A549 (cell line): Measurements from ENCODE around the gene GALT. TPM values are rescaled to one million over a fixed set of nuclear protein-coding genes. Genes with fewer than 3 reads are reported as not detected.

Source experiments
- ATAC-seq, 2 experiments: fragments of 200-7000 bp in 1 of 2; fragments of >200 bp in 1 of 2; cut with Nextera tagmentation in 1 of 2; cut with Tn5 transposase in 1 of 2; 3 replicates each; pipeline versions ENCODE4 v1.8.0 to v1.9.1; 2018 to 2020; ENCODE audit warnings: mild to moderate bottlenecking in 1 of 2, moderate library complexity in 1 of 2
- CTCF ChIA-PET: fragments of 300-600 bp; sonication (Branson Sonifier 250); formaldehyde crosslinking; extraction: SDS; loops from one replicate; lab custom pipeline; 2021; ENCODE audit warnings: antibody characterized with exemption, inconsistent platforms; lab: Yijun Ruan, JAX
- POLR2A ChIA-PET: fragments of 350-600 bp; formaldehyde crosslinking; extraction: SDS; loops from one replicate; lab custom pipeline; 2021; ENCODE audit warnings: antibody characterized with exemption, inconsistent platforms; lab: Yijun Ruan, JAX
- DNase-seq, 2 experiments: peaks; one replicate each; pipeline versions ENCODE4 v3.0.0 to v3.0.0-alpha.2; 2011 to 2016; ENCODE audit warnings: low read depth in 1 of 2, low spot score in 1 of 2
- FAIRE-seq: peaks from 2 replicates; lab custom pipeline; 2011; peaks lifted over from hg19 to GRCh38; lab: Jason Lieb, UNC
- H3K27ac ChIP-seq, 2 experiments: fragments of >200 bp; sonication (Bioruptor Twin); formaldehyde crosslinking; 3 replicates each; pipeline ENCODE4 v1.5.1; 2016 to 2017
- H3K4me1 ChIP-seq: fragments of >200 bp; sonication (Bioruptor Twin); formaldehyde crosslinking; 3 replicates; pipeline ENCODE4 v1.6.1; 2016
- H3K4me2 ChIP-seq: fragments of >200 bp; sonication (Bioruptor Twin); formaldehyde crosslinking; 3 replicates; pipeline ENCODE4 v1.6.1; 2016
- H3K4me3 ChIP-seq: fragments of >200 bp; sonication (Bioruptor Twin); formaldehyde crosslinking; 3 replicates; pipeline ENCODE4 v1.5.1; 2016
- H3K9me3 ChIP-seq: fragments of >200 bp; sonication (Bioruptor Twin); formaldehyde crosslinking; 3 replicates; pipeline ENCODE4 v1.6.1; 2016
- ATOH8 ChIP-seq: fragments of 250-450 bp; sonication (Bioruptor Pico); IDR thresholded peaks from 2 replicates; pipeline ENCODE4 v1.5.0; 2020; ENCODE audit warnings: low read depth, mild to moderate bottlenecking, moderate library complexity
- CBX8 ChIP-seq: fragments of 200-600 bp; sonication (generic); IDR thresholded peaks from 2 replicates; pipeline ENCODE4 v1.6.1; 2016
- CEBPB ChIP-seq, 2 experiments: fragments of >200 bp in 1 of 2; sonication (Bioruptor Twin) in 1 of 2; formaldehyde crosslinking in 1 of 2; IDR thresholded peaks; 2 replicates each; pipeline ENCODE4 v1.6.1; 2012 to 2016
- CHD2 ChIP-seq: fragments of 150-350 bp; IDR thresholded peaks from 2 replicates; pipeline ENCODE4 v1.6.1; 2014; ENCODE audit warnings: low read length; ENCODE audit not compliant: partially characterized antibody
- CTCF ChIP-seq: fragments of >200 bp; sonication (Bioruptor Twin); formaldehyde crosslinking; IDR thresholded peaks from 3 replicates; pipeline ENCODE4 v1.5.1; 2016
- ELK1 ChIP-seq: fragments of 150-350 bp; IDR thresholded peaks from 2 replicates; pipeline ENCODE4 v1.6.1; 2014; ENCODE audit warnings: low read depth, mild to moderate bottlenecking, low read length
- FOSB ChIP-seq: fragments of 250-450 bp; sonication (Bioruptor Pico); IDR thresholded peaks from 2 replicates; pipeline ENCODE4 v1.5.0; 2020; ENCODE audit warnings: mild to moderate bottlenecking, moderate library complexity
- FOSL2 ChIP-seq, 2 experiments: fragments of 450-650 bp in 1 of 2; fragments of >200 bp in 1 of 2; sonication (Bioruptor Twin) in 1 of 2; formaldehyde crosslinking; IDR thresholded peaks; 2 replicates each; pipeline versions ENCODE4 v1.5.0 to v1.6.1; 2016 to 2020; ENCODE audit warnings: mild to moderate bottlenecking in 1 of 2, moderate library complexity in 1 of 2
- HES2 ChIP-seq: fragments of >200 bp; sonication (Bioruptor Twin); formaldehyde crosslinking; IDR thresholded peaks from 2 replicates; pipeline ENCODE4 v1.6.1; 2016
- HOXA7 ChIP-seq: fragments of 250-450 bp; sonication (Bioruptor Pico); IDR thresholded peaks from 2 replicates; pipeline ENCODE4 v1.5.0; 2020; ENCODE audit warnings: mild to moderate bottlenecking, moderate library complexity
- HOXB13 ChIP-seq: fragments of 250-450 bp; sonication (Bioruptor Pico); IDR thresholded peaks from 2 replicates; pipeline ENCODE4 v1.5.0; 2020; ENCODE audit warnings: low read depth, mild to moderate bottlenecking, moderate library complexity
- HOXB5 ChIP-seq: fragments of 250-450 bp; sonication (Bioruptor Pico); IDR thresholded peaks from 2 replicates; pipeline ENCODE4 v1.5.0; 2020; ENCODE audit warnings: mild to moderate bottlenecking, moderate library complexity
- JUN ChIP-seq, 2 experiments: fragments of >200 bp; sonication (Bioruptor Twin); formaldehyde crosslinking; IDR thresholded peaks; 2 replicates in 1 of 2; 3 replicates in 1 of 2; pipeline ENCODE4 v1.6.1; 2016 to 2017
- MAX ChIP-seq: IDR thresholded peaks from 2 replicates; pipeline ENCODE4 v1.6.1; 2012
- MAZ ChIP-seq: fragments of 150-350 bp; IDR thresholded peaks from 2 replicates; pipeline ENCODE4 v1.6.1; 2014; ENCODE audit warnings: antibody characterized with exemption, low read depth, low read length, borderline replicate concordance
- NFE2L2 ChIP-seq: fragments of 150-350 bp; conservative IDR thresholded peaks from 2 replicates; pipeline ENCODE4 v1.6.1; 2014; ENCODE audit warnings: low read length
- NPAS2 ChIP-seq: fragments of 250-450 bp; sonication (Bioruptor Pico); IDR thresholded peaks from 2 replicates; pipeline ENCODE4 v1.8.0; 2022; ENCODE audit warnings: mild to moderate bottlenecking, moderate library complexity, borderline replicate concordance
- PHF8 ChIP-seq: fragments of 200-600 bp; sonication (generic); IDR thresholded peaks from 2 replicates; pipeline ENCODE4 v1.6.1; 2016; ENCODE audit warnings: low read depth, mild to moderate bottlenecking, antibody characterized with exemption, moderate library complexity, borderline replicate concordance
- POLR2A ChIP-seq: IDR thresholded peaks from 2 replicates; pipeline ENCODE4 v1.6.1; 2012; ENCODE audit warnings: mild to moderate bottlenecking, low read length
- POLR2AphosphoS2 ChIP-seq: conservative IDR thresholded peaks from 2 replicates; pipeline ENCODE4 v1.6.1; 2012; ENCODE audit warnings: low read length, improper control_type of control experiment, inconsistent platforms
- RAD21 ChIP-seq, 2 experiments: fragments of >200 bp in 1 of 2; sonication (Bioruptor Twin) in 1 of 2; formaldehyde crosslinking in 1 of 2; IDR thresholded peaks in 1 of 2; conservative IDR thresholded peaks in 1 of 2; 2 replicates in 1 of 2; 3 replicates in 1 of 2; pipeline ENCODE4 v1.6.1; 2012 to 2018; ENCODE audit warnings: inconsistent platforms in 1 of 2
- RCOR1 ChIP-seq: fragments of 150-350 bp; IDR thresholded peaks from 2 replicates; pipeline ENCODE4 v1.6.1; 2014; ENCODE audit warnings: antibody characterized with exemption, low read length, low read depth
- SMC3 ChIP-seq: fragments of >200 bp; sonication (Bioruptor Twin); formaldehyde crosslinking; IDR thresholded peaks from 3 replicates; pipeline ENCODE4 v1.6.1; 2018; ENCODE audit warnings: inconsistent platforms
- SREBF2 ChIP-seq: fragments of 450-650 bp; IDR thresholded peaks from 2 replicates; pipeline ENCODE4 v1.6.1; 2014; ENCODE audit warnings: mild to moderate bottlenecking, moderate library complexity
- USF2 ChIP-seq: fragments of 450-650 bp; IDR thresholded peaks from 2 replicates; pipeline ENCODE4 v1.6.1; 2014; ENCODE audit warnings: antibody characterized with exemption
- ZC3H11A ChIP-seq: fragments of 450-650 bp; IDR thresholded peaks from 2 replicates; pipeline ENCODE4 v1.6.1; 2014; ENCODE audit warnings: antibody characterized with exemption, mild to moderate bottlenecking
- ZNF302 ChIP-seq: fragments of 250-450 bp; sonication (Bioruptor Pico); IDR thresholded peaks from 2 replicates; pipeline ENCODE4 v1.9.0; 2021; ENCODE audit warnings: inconsistent platforms, mild to moderate bottlenecking, moderate library complexity
- ZSCAN20 ChIP-seq: fragments of 250-450 bp; sonication (Bioruptor Pico); IDR thresholded peaks from 2 replicates; pipeline ENCODE4 v1.8.0; 2022; ENCODE audit warnings: mild to moderate bottlenecking, moderate library complexity
- WGBS: methylation state at CpG from one replicate; pipeline ENCODE4 v1.1.6; 2017; ENCODE audit errors: missing lambda C conversion rate; 5-methylcytosine and 5-hydroxymethylcytosine counted together
- polyA plus RNA-seq, 4 experiments: library from polyadenylated mRNA; depleted of rRNA in 3 of 4; stranded (reverse); fragments of >200 nt; fragmentation: RNase III in 1 of 4; extraction: RNeasy Plus Mini Kit Qiagen cat#74134 plus additional on column Dnase treatment in 1 of 4; gene quantifications; 2 replicates in 3 of 4; 3 replicates in 1 of 4; pipeline ENCODE4 v1.2.3, GENCODE V29; 2011 to 2017

Gene GALT
- polyA plus RNA-seq, 2 of the 4 experiments (the other 2 are of a cell fraction), result 19.0 to 28.4 TPM

GRCh38 chr9:34686231-34686630 lies 39.8 kb downstream of the GALT start:
- TF ChIP-seq HOXB5, result no peak
- no peak for TF ChIP-seq USF2
- TF ChIP-seq ATOH8, result no peak
- TF ChIP-seq NPAS2 (CRISPR knock-in tag), result no peak
- no peak for TF ChIP-seq ELK1
- no peak for TF ChIP-seq SREBF2
- no peak for TF ChIP-seq FOSL2 (IDR thresholded peaks at IDR 0.05)
- no peak for TF ChIP-seq FOSL2 (CRISPR knock-in tag; IDR thresholded peaks at IDR 0.05)
- TF ChIP-seq PHF8, result no peak
- TF ChIP-seq JUN (IDR thresholded peaks at IDR 0.05), result no peak
- no peak for TF ChIP-seq ZC3H11A
- TF ChIP-seq CBX8, result no peak
- no peak for TF ChIP-seq MAX
- no peak for TF ChIP-seq NFE2L2
- TF ChIP-seq RAD21 (conservative IDR thresholded peaks at IDR 0.05 in 1 of 2, IDR thresholded peaks at IDR 0.05 in 1 of 2), result no peak
- Histone ChIP-seq H3K9me3 (no peaks in the 10 kb centered on the region), H3K4me2 (no peak overlapping the region), H3K27ac (no peak overlapping the region), H3K4me3 (no peak overlapping the region), H3K4me1 (no peaks in the 10 kb centered on the region)
- ChIA-PET CTCF (interaction anchor here (0.5 to 10.1 kb wide), 5 partner anchors 11 to 1788 kb away, joined by 3 to 135 read pairs (median 7); no protein-coding TSS in a partner anchor), POLR2A (no interaction called here)
- DNase-seq (no peak), FAIRE-seq (no peak), ATAC-seq (no peak)
- WGBS, result 74% methylated on average over 5 of the region's 5 CpGs

GRCh38 chr9:34686732-34687131 lies 40.3 kb downstream of the GALT start:
- no peak for FAIRE-seq
- H3K4me2 ChIP-seq, result no peak overlapping the region
- no peak for TF ChIP-seq ZNF302 (CRISPR knock-in tag)
- no peak for TF ChIP-seq SMC3
- TF ChIP-seq POLR2A, result no peak
- TF ChIP-seq HES2, result no peak
- no peak for TF ChIP-seq POLR2AphosphoS2
- TF ChIP-seq FOSB, result no peak
- no peak for TF ChIP-seq RCOR1
- TF ChIP-seq CHD2, result no peak
- no peak for TF ChIP-seq NPAS2 (CRISPR knock-in tag)
- TF ChIP-seq HOXB13 (CRISPR knock-in tag), result no peak
- TF ChIP-seq CEBPB (IDR thresholded peaks at IDR 0.05), result no peak
- TF ChIP-seq ZSCAN20 (CRISPR knock-in tag), result no peak
- TF ChIP-seq CTCF, result no peak
- no peak for TF ChIP-seq HOXB5
- TF ChIP-seq MAZ, result no peak
- TF ChIP-seq HOXA7 (CRISPR knock-in tag), result no peak
- no peak for TF ChIP-seq SREBF2
- WGBS, result 71% methylated on average over 1 of the region's 1 CpG
- ChIA-PET CTCF (interaction anchor here (0.5 to 10.1 kb wide), 5 partner anchors 11 to 1789 kb away, joined by 4 to 135 read pairs (median 7); no protein-coding TSS in a partner anchor), POLR2A (no interaction called here)
- no peak overlapping the region for H3K4me3 ChIP-seq
- ATAC-seq, result no peak
- no peak for DNase-seq
- no peaks in the 10 kb centered on the region for H3K9me3 ChIP-seq
- H3K27ac ChIP-seq, result no peak overlapping the region
- H3K4me1 ChIP-seq, result no peaks in the 10 kb centered on the region
